Measurements from ENCODE around the gene RTN4RL1. TPM values are rescaled to one million over a fixed set of nuclear protein-coding genes. Genes with fewer than 3 reads are reported as not detected.

RTN4RL1 gene
- total and polyA plus RNA-seq, 12 donors: 1.3 to 9.4 (median 6.1) TPM

DNA sequence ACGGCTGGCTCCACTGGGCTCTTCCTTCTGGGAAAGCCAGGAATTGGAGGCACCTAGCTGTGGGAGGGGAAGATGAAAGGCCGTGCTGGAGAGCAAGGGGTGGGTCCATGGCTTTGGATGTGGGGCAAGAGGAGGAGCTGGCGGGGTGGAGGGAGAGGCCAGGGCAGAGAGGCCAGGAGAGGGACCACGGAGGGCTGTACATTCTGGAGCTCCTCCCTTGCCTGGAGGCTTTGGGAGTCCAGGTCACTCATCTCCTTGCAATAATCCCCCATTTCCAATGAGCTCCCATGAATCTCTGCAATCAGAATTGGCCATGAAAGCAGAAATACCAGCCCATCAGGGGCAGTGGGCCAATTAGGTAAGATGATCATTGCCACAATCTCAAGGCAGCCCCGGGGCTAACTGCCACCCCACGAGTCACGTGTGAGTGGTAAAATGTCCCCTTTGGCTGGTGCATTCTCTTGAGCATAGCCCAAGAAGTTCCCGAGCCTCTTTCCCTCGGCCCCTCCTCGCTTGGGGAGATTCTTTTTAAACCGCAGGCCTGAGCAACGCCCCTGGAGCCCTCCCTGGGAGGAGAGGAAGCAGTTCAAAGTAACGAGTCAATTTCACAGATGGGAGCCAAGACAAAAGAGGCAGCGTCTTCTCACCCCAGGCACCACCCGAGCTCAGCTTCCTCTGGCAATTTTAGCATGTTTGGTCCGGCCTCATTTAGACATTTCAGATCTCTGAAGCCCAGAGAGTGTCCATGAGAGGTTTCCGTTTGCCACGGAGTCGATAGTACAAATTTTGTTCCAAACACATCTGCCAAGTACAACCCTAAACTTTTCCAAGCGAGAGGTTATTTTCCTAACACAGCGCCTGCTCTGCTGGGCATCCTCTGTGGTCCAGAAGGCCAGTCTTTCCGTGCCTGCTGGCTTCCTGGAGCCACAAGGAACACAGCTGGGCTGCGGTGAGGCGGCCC lies 13.4 kb downstream of the RTN4RL1 start:
- no peaks in the 10 kb centered on the region for H3K9me3 ChIP-seq (replicated peaks in 1 of 3)
- intact Hi-C loops (cut with DNase I): no loop called here
- 56 to 70% (median 57%) methylated on average over 18 to 24 of the region's 24 CpGs for WGBS, 4 donors
- peak overlapping the region in 2 of 5 donors; percentile 28 to 41 for H3K27ac ChIP-seq
- H3K4me1 ChIP-seq (replicated peaks in 1 of 2): peaks cover 7 to 20% of the 10 kb centered on the region in 2 donors
- no peak for DNase-seq
- no peaks in the 10 kb centered on the region for H3K27me3 ChIP-seq
- H3K36me3 ChIP-seq (replicated peaks in 1 of 2): no peaks in the 10 kb centered on the region
- no peak overlapping the region for H3K4me3 ChIP-seq
- no peak for TF ChIP-seq POLR2A (IDR thresholded peaks at IDR 0.05)
- TF ChIP-seq, protein P1, sequence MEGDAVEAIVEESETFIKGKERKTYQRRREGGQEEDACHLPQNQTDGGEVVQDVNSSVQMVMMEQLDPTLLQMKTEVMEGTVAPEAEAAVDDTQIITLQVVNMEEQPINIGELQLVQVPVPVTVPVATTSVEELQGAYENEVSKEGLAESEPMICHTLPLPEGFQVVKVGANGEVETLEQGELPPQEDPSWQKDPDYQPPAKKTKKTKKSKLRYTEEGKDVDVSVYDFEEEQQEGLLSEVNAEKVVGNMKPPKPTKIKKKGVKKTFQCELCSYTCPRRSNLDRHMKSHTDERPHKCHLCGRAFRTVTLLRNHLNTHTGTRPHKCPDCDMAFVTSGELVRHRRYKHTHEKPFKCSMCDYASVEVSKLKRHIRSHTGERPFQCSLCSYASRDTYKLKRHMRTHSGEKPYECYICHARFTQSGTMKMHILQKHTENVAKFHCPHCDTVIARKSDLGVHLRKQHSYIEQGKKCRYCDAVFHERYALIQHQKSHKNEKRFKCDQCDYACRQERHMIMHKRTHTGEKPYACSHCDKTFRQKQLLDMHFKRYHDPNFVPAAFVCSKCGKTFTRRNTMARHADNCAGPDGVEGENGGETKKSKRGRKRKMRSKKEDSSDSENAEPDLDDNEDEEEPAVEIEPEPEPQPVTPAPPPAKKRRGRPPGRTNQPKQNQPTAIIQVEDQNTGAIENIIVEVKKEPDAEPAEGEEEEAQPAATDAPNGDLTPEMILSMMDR (IDR thresholded peaks at IDR 0.05): no peak

DNA sequence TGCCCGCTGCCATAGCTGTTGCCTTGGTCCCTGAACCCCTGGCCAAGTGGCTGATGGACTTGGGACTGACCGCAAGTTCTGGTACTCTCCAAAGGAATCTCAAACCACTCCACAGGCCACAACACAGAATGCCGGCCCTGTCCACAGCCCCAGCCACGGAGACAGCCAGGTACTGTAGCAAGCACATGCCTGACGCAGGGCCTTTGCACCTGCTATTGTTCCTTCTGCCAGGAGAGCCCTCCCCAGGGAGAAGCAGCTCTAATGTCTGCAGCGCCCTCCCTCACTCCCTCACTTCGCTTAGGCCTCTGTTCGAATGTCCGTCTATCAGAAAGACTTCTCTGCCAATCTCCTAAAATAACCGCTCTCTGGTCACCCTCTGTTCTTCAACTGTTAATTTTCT lies 15.4 kb downstream of the RTN4RL1 start:
- WGBS, 4 donors: 97 to 98% (median 98%) methylated on average over 5 to 10 of the region's 10 CpGs
- TF ChIP-seq, protein P1 (IDR thresholded peaks at IDR 0.05): no peak
- no peak for TF ChIP-seq POLR2A (IDR thresholded peaks at IDR 0.05)
- Histone ChIP-seq H3K4me3 (no peak overlapping the region), H3K27ac (no peak overlapping the region), H3K36me3 (replicated peaks in 1 of 2) (no peaks in the 10 kb centered on the region), H3K4me1 (replicated peaks in 1 of 2) (peaks cover 15 to 27% of the 10 kb centered on the region in 2 donors), H3K9me3 (replicated peaks in 1 of 3) (no peaks in the 10 kb centered on the region), H3K27me3 (no peaks in the 10 kb centered on the region)
- intact Hi-C loops (cut with DNase I): no loop called here
- DNase-seq: no peak

DNA sequence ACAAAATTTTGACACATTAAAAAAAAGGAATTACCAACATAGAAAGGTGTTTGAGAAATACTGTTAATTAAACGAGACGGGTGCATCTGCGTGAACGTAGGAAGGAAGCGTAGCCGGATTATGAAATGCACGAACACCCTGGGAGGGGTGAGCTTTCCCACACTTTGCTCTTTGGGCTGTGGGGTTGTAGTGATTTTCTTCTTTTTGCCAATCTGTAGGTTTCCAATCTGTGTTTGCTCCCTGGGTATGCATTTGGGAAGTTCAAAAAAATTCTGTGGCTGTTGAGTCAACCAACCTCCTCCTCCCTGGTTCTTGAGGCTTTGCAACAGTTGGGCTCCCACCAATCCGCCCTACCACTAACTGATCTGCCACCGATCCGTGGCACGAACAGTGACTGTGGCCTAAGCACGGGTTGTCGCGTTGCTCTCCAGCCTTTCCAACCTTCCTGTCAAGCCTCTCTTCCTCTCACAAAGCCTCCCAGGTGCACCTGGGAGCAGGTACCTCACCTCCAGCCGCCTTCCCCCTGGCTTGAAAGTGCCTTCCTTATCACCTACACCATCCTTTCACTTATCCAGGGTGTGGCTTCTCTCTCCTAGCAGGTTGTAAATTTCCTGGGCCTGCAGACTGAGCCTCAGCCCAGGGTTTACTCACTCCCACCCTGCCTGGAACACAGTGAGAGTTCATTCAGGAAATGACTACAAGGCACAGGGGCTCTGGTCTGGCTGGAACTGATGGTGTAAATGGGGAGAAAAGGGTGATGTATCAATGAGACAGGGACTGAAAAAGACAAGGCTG lies 16.6 kb downstream of the RTN4RL1 start:
- intact Hi-C loops (cut with DNase I): no loop called here
- H3K36me3 ChIP-seq (replicated peaks in 1 of 2): no peaks in the 10 kb centered on the region
- no peak for DNase-seq
- H3K9me3 ChIP-seq (replicated peaks in 1 of 3): no peaks in the 10 kb centered on the region
- WGBS, 4 donors: 87 to 91% (median 88%) methylated on average over 15 of the region's 15 CpGs
- H3K4me1 ChIP-seq (replicated peaks in 1 of 2): peaks cover 21 to 26% of the 10 kb centered on the region in 2 donors
- H3K27ac ChIP-seq: no peak overlapping the region
- no peaks in the 10 kb centered on the region for H3K27me3 ChIP-seq
- TF ChIP-seq POLR2A (IDR thresholded peaks at IDR 0.05): no peak
- TF ChIP-seq, protein P1 (IDR thresholded peaks at IDR 0.05): no peak
- no peak overlapping the region for H3K4me3 ChIP-seq

DNA sequence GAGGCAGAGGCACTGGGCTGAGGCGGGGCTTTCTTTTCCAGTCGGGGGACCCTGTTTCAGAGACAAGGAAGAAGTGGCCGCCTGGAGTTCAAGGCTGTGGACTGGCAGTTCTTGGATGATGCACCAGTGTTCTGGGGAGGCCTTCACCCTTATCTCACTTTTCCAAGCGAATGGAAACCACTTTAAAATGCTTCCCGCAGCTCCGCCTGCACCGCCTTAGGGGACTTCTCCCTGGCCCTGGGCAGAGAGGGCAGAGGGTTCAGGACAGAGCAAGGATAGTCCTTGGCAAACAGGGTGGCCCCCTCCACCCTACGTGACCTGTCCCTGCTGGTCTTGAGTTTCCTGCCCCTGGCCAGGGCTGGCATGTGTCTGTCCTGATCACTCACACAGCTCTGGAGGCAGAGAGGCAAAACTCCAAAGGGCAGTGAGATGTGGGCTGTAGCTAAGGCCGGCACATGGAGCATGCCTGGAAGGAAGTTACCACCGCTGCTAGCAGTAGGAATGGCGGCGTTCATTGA lies 20.6 kb downstream of the RTN4RL1 start:
- Histone ChIP-seq H3K4me1 (replicated peaks in 1 of 2) (peaks cover 28 to 32% of the 10 kb centered on the region in 2 donors), H3K27me3 (no peaks in the 10 kb centered on the region), H3K36me3 (replicated peaks in 1 of 2) (no peaks in the 10 kb centered on the region), H3K4me3 (no peak overlapping the region), H3K27ac (peak overlapping the region; percentile 52 to 91 (median 85)), H3K9me3 (replicated peaks in 1 of 3) (no peaks in the 10 kb centered on the region)
- WGBS, 4 donors: 44 to 54% (median 47%) methylated on average over 12 of the region's 12 CpGs
- peak; percentile 52 to 81 (median 81) for DNase-seq
- TF ChIP-seq POLR2A (IDR thresholded peaks at IDR 0.05): peak in 1 of 2 donors; percentile 10
- TF ChIP-seq, protein P1 (IDR thresholded peaks at IDR 0.05): no peak
- intact Hi-C loops (cut with DNase I): no loop called here
